H1 (cell line): ENCODE results near the gene MYOG. TPM values are rescaled to one million over a fixed set of nuclear protein-coding genes. Genes with fewer than 3 reads are reported as not detected.

Experiments
- CTCF ChIA-PET: fragments of 300-600 bp; sonication (Branson Sonifier 250); formaldehyde crosslinking; loops from one replicate; lab custom pipeline; 2021; ENCODE audit not compliant: partially characterized antibody; lab: Charles Lee
- POLR2A ChIA-PET: fragments of 300-600 bp; sonication (Branson Sonifier 250); formaldehyde crosslinking; loops from one replicate; lab custom pipeline; 2021; ENCODE audit warnings: inconsistent platforms; ENCODE audit not compliant: partially characterized antibody; lab: Charles Lee
- DNase-seq, 2 experiments: peaks; one replicate each; pipeline versions ENCODE4 v3.0.0 to v3.0.0-alpha.2; 2010 to 2022; ENCODE audit warnings: low spot score in 2 of 2, low read depth in 1 of 2, mixed read lengths in 1 of 2
- FAIRE-seq: peaks from 2 replicates; lab custom pipeline; 2011; peaks lifted over from hg19 to GRCh38; lab: Jason Lieb, UNC
- H2AFZ ChIP-seq: 2 replicates; pipeline ENCODE4 v1.8.1; 2012; ENCODE audit warnings: low read length, inconsistent platforms
- H2AK5ac ChIP-seq: 2 replicates; pipeline ENCODE4 v1.6.1; 2013; ENCODE audit warnings: low read depth, low read length
- H2BK120ac ChIP-seq: replicated peaks from 2 replicates; pipeline ENCODE3; 2013; ENCODE audit warnings: low read depth, low read length, inconsistent platforms
- H2BK12ac ChIP-seq: 2 replicates; pipeline ENCODE4 v1.6.1; 2013; ENCODE audit warnings: low read depth, low read length
- H2BK15ac ChIP-seq: 2 replicates; pipeline ENCODE4 v1.6.1; 2013; ENCODE audit warnings: low read length
- H2BK20ac ChIP-seq: 2 replicates; pipeline ENCODE4 v1.6.1; 2013; ENCODE audit warnings: low read length
- H2BK5ac ChIP-seq: 2 replicates; pipeline ENCODE4 v1.6.1; 2013; ENCODE audit warnings: low read depth, low read length
- H3K14ac ChIP-seq: 2 replicates; pipeline ENCODE4 v1.6.1; 2013; ENCODE audit warnings: inconsistent platforms; ENCODE audit not compliant: insufficient read length
- H3K18ac ChIP-seq: 2 replicates; pipeline ENCODE4 v1.6.1; 2013; ENCODE audit warnings: low read length; ENCODE audit errors: extremely low read depth
- H3K23ac ChIP-seq: 2 replicates; pipeline ENCODE4 v1.6.1; 2013; ENCODE audit warnings: inconsistent platforms; ENCODE audit not compliant: insufficient read length
- H3K23me2 ChIP-seq: 2 replicates; pipeline ENCODE4 v1.6.1; 2013; ENCODE audit warnings: low read depth, low read length
- H3K27ac ChIP-seq: 2 replicates; pipeline ENCODE4 v1.6.1; 2011; ENCODE audit warnings: low read depth, low read length, inconsistent platforms
- H3K27me3 ChIP-seq, 4 experiments: replicated peaks in 1 of 4; 1 replicate in 1 of 4; 2 replicates in 3 of 4; pipeline versions ENCODE4 v1.6.1 to v1.8.1; 2011 to 2013; ENCODE audit warnings: low read length in 3 of 4, mild to moderate bottlenecking in 3 of 4, inconsistent platforms in 2 of 4, mixed read lengths in 2 of 4, moderate library complexity in 1 of 4; ENCODE audit not compliant: control insufficient read depth in 3 of 4, insufficient read depth in 3 of 4; ENCODE audit errors: extremely low read depth in 1 of 4
- H3K36me3 ChIP-seq, 4 experiments: 2 replicates each; pipeline versions ENCODE4 v1.6.1 to v1.8.1; 2011 to 2013; ENCODE audit warnings: mild to moderate bottlenecking in 4 of 4, low read length in 3 of 4, moderate library complexity in 2 of 4, control low read depth in 1 of 4, inconsistent platforms in 1 of 4; ENCODE audit not compliant: insufficient read depth in 4 of 4, control insufficient read depth in 2 of 4
- H3K4ac ChIP-seq: replicated peaks from 2 replicates; pipeline ENCODE3; 2013; ENCODE audit warnings: low read length, low read depth, mixed read lengths, inconsistent platforms; ENCODE audit not compliant: insufficient read length
- H3K4me1 ChIP-seq, 4 experiments: replicated peaks in 1 of 4; 1 replicate in 1 of 4; 2 replicates in 3 of 4; pipeline versions ENCODE4 v1.6.1 to v1.8.1; 2011 to 2013; ENCODE audit warnings: low read length in 3 of 4, inconsistent platforms in 2 of 4, mixed read lengths in 1 of 4; ENCODE audit not compliant: insufficient read depth in 4 of 4, control insufficient read depth in 3 of 4
- H3K4me2 ChIP-seq, 2 experiments: 2 replicates each; pipeline versions ENCODE4 v1.6.1 to v1.8.1; 2011 to 2013; ENCODE audit warnings: low read depth in 2 of 2, low read length in 2 of 2, control low read depth in 1 of 2, inconsistent platforms in 1 of 2, mild to moderate bottlenecking in 1 of 2; ENCODE audit not compliant: insufficient read depth in 1 of 2
- H3K4me3 ChIP-seq, 4 experiments: fragments of 200-600, 300-600 bp in 1 of 4; sonication (generic), shearing (Covaris generic), sonication (Bioruptor Twin) in 1 of 4; 2 replicates each; pipeline versions ENCODE4 v1.5.1 to v1.8.1; 2011 to 2016; ENCODE audit warnings: low read length in 4 of 4, low read depth in 3 of 4, control low read depth in 2 of 4, inconsistent platforms in 2 of 4, mild to moderate bottlenecking in 2 of 4, mixed read lengths in 1 of 4, moderate library complexity in 1 of 4; ENCODE audit not compliant: insufficient read depth in 2 of 4; ENCODE audit errors: extremely low read depth in 1 of 4
- H3K56ac ChIP-seq: replicated peaks from 2 replicates; pipeline ENCODE3; 2013; ENCODE audit warnings: low read depth, mild to moderate bottlenecking, mixed read lengths, low read length, inconsistent platforms; ENCODE audit not compliant: insufficient read length
- H3K79me1 ChIP-seq: 2 replicates; pipeline ENCODE4 v1.6.1; 2013; ENCODE audit warnings: low read depth, low read length, control low read depth
- H3K79me2 ChIP-seq, 2 experiments: 2 replicates each; pipeline versions ENCODE4 v1.6.1 to v1.8.1; 2012 to 2013; ENCODE audit warnings: low read length in 2 of 2, mild to moderate bottlenecking in 2 of 2, inconsistent platforms in 1 of 2; ENCODE audit not compliant: insufficient read depth in 2 of 2, control insufficient read depth in 1 of 2
- H3K9ac ChIP-seq, 4 experiments: replicated peaks in 1 of 4; 1 replicate in 1 of 4; 2 replicates in 3 of 4; pipeline versions ENCODE4 v1.6.1 to v1.8.1; 2011 to 2013; ENCODE audit warnings: low read depth in 3 of 4, low read length in 3 of 4, control low read depth in 2 of 4, mild to moderate bottlenecking in 2 of 4, moderate library complexity in 2 of 4, inconsistent platforms in 1 of 4; ENCODE audit errors: extremely low read depth in 1 of 4
- H3K9me3 ChIP-seq, 2 experiments: 2 replicates each; pipeline versions ENCODE4 v1.6.1 to v1.8.1; 2012 to 2013; ENCODE audit warnings: mild to moderate bottlenecking in 2 of 2, moderate library complexity in 2 of 2, control low read depth in 1 of 2, inconsistent platforms in 1 of 2, low read depth in 1 of 2, low read length in 1 of 2, mixed read lengths in 1 of 2; ENCODE audit not compliant: insufficient read depth in 2 of 2
- H4K20me1 ChIP-seq, 2 experiments: replicated peaks in 1 of 2; 2 replicates each; pipeline versions ENCODE3 to v1.8.1; 2011 to 2013; ENCODE audit warnings: inconsistent platforms in 2 of 2, low read length in 2 of 2, mild to moderate bottlenecking in 1 of 2; ENCODE audit not compliant: insufficient read depth in 2 of 2, control insufficient read depth in 1 of 2
- H4K5ac ChIP-seq: 2 replicates; pipeline ENCODE4 v1.6.1; 2013; ENCODE audit warnings: low read length, low read depth, mixed read lengths, inconsistent platforms; ENCODE audit not compliant: insufficient read length
- H4K8ac ChIP-seq: 2 replicates; pipeline ENCODE4 v1.8.0; 2013; ENCODE audit warnings: mild to moderate bottlenecking, moderate library complexity, low read length, inconsistent platforms; ENCODE audit not compliant: insufficient read depth; ENCODE audit errors: extremely low read depth
- H4K91ac ChIP-seq: replicated peaks from 2 replicates; pipeline ENCODE3; 2013; ENCODE audit warnings: low read length, mixed read lengths, inconsistent platforms; ENCODE audit not compliant: insufficient read length
- CEBPB ChIP-seq: IDR thresholded peaks from 2 replicates; pipeline ENCODE4 v1.6.1; 2012; ENCODE audit warnings: low read depth, low read length
- FOSL1 ChIP-seq: IDR thresholded peaks from 2 replicates; pipeline ENCODE4 v1.6.1; 2011; ENCODE audit warnings: mild to moderate bottlenecking, low read depth, low read length, moderate library complexity; ENCODE audit not compliant: insufficient read depth
- GTF2F1 ChIP-seq: IDR thresholded peaks from 2 replicates; pipeline ENCODE4 v1.6.1; 2012; ENCODE audit warnings: low read depth, low read length, improper control_type of control experiment, borderline replicate concordance
- KDM1A ChIP-seq: fragments of 200-600, 300-600 bp; sonication (generic); IDR thresholded peaks from 2 replicates; pipeline ENCODE4 v1.7.1; 2016; ENCODE audit warnings: mild to moderate bottlenecking, low read length, borderline replicate concordance
- NANOG ChIP-seq: IDR thresholded peaks from 2 replicates; pipeline ENCODE4 v1.6.1; 2011; ENCODE audit warnings: low read length, low read depth, mild to moderate bottlenecking, inconsistent platforms; ENCODE audit not compliant: insufficient read depth, poor library complexity, severe bottlenecking
- PHF8 ChIP-seq: fragments of 200-600 bp; sonication (generic); conservative IDR thresholded peaks from 2 replicates; pipeline ENCODE4 v1.7.1; 2012; ENCODE audit warnings: low read depth, mild to moderate bottlenecking, inconsistent platforms, low read length, moderate library complexity
- RBBP5 ChIP-seq: IDR thresholded peaks from 2 replicates; pipeline ENCODE4 v1.7.1; 2012; ENCODE audit warnings: low read depth, mild to moderate bottlenecking, inconsistent platforms, low read length, moderate library complexity, borderline replicate concordance
- SIX5 ChIP-seq: IDR thresholded peaks from 2 replicates; pipeline ENCODE4 v1.6.1; 2011; ENCODE audit warnings: mild to moderate bottlenecking, low read depth, low read length
- TAF1 ChIP-seq: IDR thresholded peaks from 2 replicates; pipeline ENCODE4 v1.6.1; 2011; ENCODE audit warnings: mild to moderate bottlenecking, low read depth, low read length
- TAF7 ChIP-seq: optimal IDR thresholded peaks from 2 replicates; pipeline ENCODE3; 2011; ENCODE audit warnings: low read depth, mild to moderate bottlenecking, inconsistent platforms, low read length, moderate library complexity, borderline replicate concordance
- WGBS, 2 experiments: shearing (Covaris generic) in 1 of 2; methylation state at CpG; one replicate each; pipeline versions ENCODE4 v1.1.6 to v1.1.7; 2013 to 2015; ENCODE audit warnings: low lambda C conversion rate in 2 of 2, mixed read lengths in 2 of 2, inconsistent platforms in 1 of 2, low coverage in 1 of 2, missing lambda C conversion rate in 1 of 2; ENCODE audit not compliant: insufficient replicate concordance in 2 of 2, insufficient coverage in 1 of 2, insufficient read length in 1 of 2; ENCODE audit errors: extremely low coverage in 1 of 2, missing lambda C conversion rate in 1 of 2; 5-methylcytosine and 5-hydroxymethylcytosine counted together
- polyA plus RNA-seq, 7 experiments: library from polyadenylated mRNA; depleted of rRNA in 3 of 7; stranded (reverse) in 5 of 7; unstranded in 2 of 7; fragments of >200 nt in 5 of 7; fragments of 200-250 nt in 2 of 7; gene quantifications; 1 replicate in 5 of 7; 2 replicates in 1 of 7; 4 replicates in 1 of 7; pipeline versions ENCODE4 v1.2.1 to v1.2.3, GENCODE V29; 2011 to 2013; ENCODE audit warnings: missing spikeins in 2 of 7, mixed read lengths in 2 of 7
- total RNA-seq: library from RNA; stranded (reverse); fragmentation: NEBNext Ultra II Directional; extraction: Animal tissue kit (Norgen Biotek cat#: 25700); gene quantifications from 2 replicates; pipeline ENCODE4 v1.2.1, GENCODE V29; 2021

The MYOG gene
- total and polyA plus RNA-seq, 2 of the 8 experiments (the other 6 are each of a cell fraction or from before 2014, with no cell fraction given) = not detected

GRCh38 chr1:203099805-203100515 lies 14.1 kb upstream of the MYOG start:
- H3K27me3 ChIP-seq = peaks cover 0 to 4% (median 0%) of the 10 kb centered on the region in 4 experiments; a peak in 1 of 7 replicates
- no peaks in the 10 kb centered on the region for H4K20me1 ChIP-seq
- H2BK12ac ChIP-seq = no peak overlapping the region
- H3K4ac ChIP-seq = no peak overlapping the region
- H3K27ac ChIP-seq = no peak overlapping the region
- H4K91ac ChIP-seq = no peak overlapping the region
- DNase-seq = no peak
- H3K9ac ChIP-seq = no peak overlapping the region
- H4K8ac ChIP-seq = no peak overlapping the region
- no peak for TF ChIP-seq CEBPB
- no peak for TF ChIP-seq TAF1
- no peak for TF ChIP-seq KDM1A
- TF ChIP-seq SIX5 = no peak
- no peak for TF ChIP-seq NANOG
- TF ChIP-seq FOSL1 = no peak
- no peak for TF ChIP-seq GTF2F1
- no peak for TF ChIP-seq RBBP5
- TF ChIP-seq TAF7 = no peak
- no peak for TF ChIP-seq PHF8
- no peak overlapping the region for H2BK20ac ChIP-seq
- H4K5ac ChIP-seq = no peak overlapping the region
- no peaks in the 10 kb centered on the region for H3K79me1 ChIP-seq
- H2AFZ ChIP-seq = no peak overlapping the region
- H2AK5ac ChIP-seq = no peak overlapping the region
- H2BK5ac ChIP-seq = no peak overlapping the region
- H3K4me3 ChIP-seq = no peak overlapping the region
- no peak overlapping the region for H2BK120ac ChIP-seq
- FAIRE-seq = no peak
- 90% methylated on average over 7 of the region's 7 CpGs; no CpG with 5 or more reads in 1 of the 2 experiments for WGBS, 2 experiments
- no peak overlapping the region for H3K14ac ChIP-seq
- H3K36me3 ChIP-seq = no peaks in the 10 kb centered on the region
- no peak overlapping the region for H3K23ac ChIP-seq
- H3K9me3 ChIP-seq = peaks cover 3 to 10% of the 10 kb centered on the region in 2 experiments; a peak in 2 of 4 replicates
- no peak overlapping the region for H2BK15ac ChIP-seq
- POLR2A ChIA-PET = no interaction called here
- H3K23me2 ChIP-seq = no peaks in the 10 kb centered on the region
- no peaks in the 10 kb centered on the region for H3K79me2 ChIP-seq
- no peak overlapping the region for H3K56ac ChIP-seq
- H3K4me1 ChIP-seq = no peaks in the 10 kb centered on the region
- no peak overlapping the region for H3K18ac ChIP-seq
- H3K4me2 ChIP-seq = no peak overlapping the region
- CTCF ChIA-PET = interaction anchor here (0.7 to 8.3 kb wide), 12 partner anchors 10 to 127 kb away, joined by 3 to 89 read pairs (median 6); partner anchors contain the start of genes ADORA1 and MYOG
